Fibroblast of skin of left biceps (primary cell): ENCODE data around the gene ANO7.

Experiments
- DNase-seq, 2 experiments: peaks; one replicate each; pipeline ENCODE4 v3.0.0-alpha.2; 2013; ENCODE audit warnings: low read depth in 2 of 2

The ANO7 gene

GRCh38 chr2:241249654-241250053 lies 61.2 kb downstream of the ANO7 start:
- no peak for DNase-seq

- DNase-seq: no peak
Measured at GRCh38 chr2:241252778-241253475, 64.5 kb downstream of the ANO7 start.

- DNase-seq: no peak
Measured at GRCh38 chr2:241254904-241255351, 66.5 kb downstream of the ANO7 start.

GRCh38 chr2:241255542-241256167 lies 67.2 kb downstream of the ANO7 start:
- no peak for DNase-seq

GRCh38 chr2:241256168-241256545 lies 67.7 kb downstream of the ANO7 start:
- no peak for DNase-seq

- DNase-seq: no peak
Measured at GRCh38 chr2:241257419-241258032, 69.0 kb downstream of the ANO7 start.

GRCh38 chr2:241258505-241259280 lies 70.2 kb downstream of the ANO7 start:
- no peak for DNase-seq

GRCh38 chr2:241260911-241261310 lies 72.4 kb downstream of the ANO7 start:
- no peak for DNase-seq

- DNase-seq: no peak
Measured at GRCh38 chr2:241261628-241262027, 73.2 kb downstream of the ANO7 start.

- DNase-seq: no peak
Measured at GRCh38 chr2:241263061-241263460, 74.6 kb downstream of the ANO7 start.

GRCh38 chr2:241265506-241265905 lies 77.0 kb downstream of the ANO7 start:
- no peak for DNase-seq

GRCh38 chr2:241267249-241268067 lies 79.0 kb downstream of the ANO7 start:
- no peak for DNase-seq

GRCh38 chr2:241268306-241268705 lies 79.8 kb downstream of the ANO7 start:
- DNase-seq: no peak

GRCh38 chr2:241268716-241269445 lies 80.4 kb downstream of the ANO7 start:
- no peak for DNase-seq

GRCh38 chr2:241269707-241270520 lies 81.4 kb downstream of the ANO7 start:
- no peak for DNase-seq

GRCh38 chr2:241270531-241270930 lies 82.1 kb downstream of the ANO7 start:
- DNase-seq: no peak

GRCh38 chr2:241271706-241272302 lies 83.3 kb downstream of the ANO7 start:
- peak; percentile 28 to 43 for DNase-seq

- DNase-seq: peak; percentile 50 to 55
Measured at GRCh38 chr2:241272303-241273209, 84.1 kb downstream of the ANO7 start.
